NT2/D1 (cell line): Measurements from ENCODE around the gene ZNF888.
A peak's percentile ranks its signal among the peaks of the same experiment; 100 is the strongest.
"Not testable (repeated sequence)": the region's sequence is repeated elsewhere in the genome, so short reads cannot be mapped to it uniquely, and the experiment has no call there.

Experiments
- DNase-seq: peaks from one replicate; pipeline ENCODE4 v3.0.0-alpha.2; 2011; ENCODE audit warnings: low read depth, low spot score
- H3K27me3 ChIP-seq: 2 replicates; pipeline ENCODE4 v1.6.0; 2011; ENCODE audit warnings: mild to moderate bottlenecking; ENCODE audit not compliant: insufficient read length, insufficient read depth
- H3K36me3 ChIP-seq: 2 replicates; pipeline ENCODE4 v1.6.1; 2011; ENCODE audit warnings: mild to moderate bottlenecking, low read length, mixed read lengths; ENCODE audit not compliant: insufficient read depth, insufficient read length
- H3K4me1 ChIP-seq: 2 replicates; pipeline ENCODE4 v1.5.1; 2011; ENCODE audit not compliant: insufficient read depth, insufficient read length
- H3K4me3 ChIP-seq: 2 replicates; pipeline ENCODE4 v1.5.1; 2011; ENCODE audit warnings: low read depth; ENCODE audit not compliant: insufficient read length
- H3K9ac ChIP-seq: 2 replicates; pipeline ENCODE4 v1.6.0; 2011; ENCODE audit warnings: low read depth; ENCODE audit not compliant: insufficient read length
- H3K9me3 ChIP-seq: 2 replicates; pipeline ENCODE4 v1.5.1; 2011; ENCODE audit warnings: mild to moderate bottlenecking, low read length; ENCODE audit not compliant: insufficient read depth
- SUZ12 ChIP-seq: IDR thresholded peaks from 2 replicates; pipeline ENCODE4 v1.6.1; 2011; ENCODE audit not compliant: insufficient read length, insufficient read depth; ENCODE audit errors: extremely low read depth
- YY1 ChIP-seq: IDR thresholded peaks from 2 replicates; pipeline ENCODE4 v1.6.1; 2011; ENCODE audit not compliant: insufficient read length, insufficient read depth
- ZNF274 ChIP-seq: IDR thresholded peaks from 2 replicates; pipeline ENCODE4 v1.6.1; 2011; ENCODE audit warnings: mild to moderate bottlenecking, low read depth, low read length

The ZNF888 gene

GRCh38 chr19:52889076-52889475, 34.2 kb downstream of the ZNF888 start:
- Histone ChIP-seq H3K4me1 (no peaks in the 10 kb centered on the region), H3K27me3 (no peaks in the 10 kb centered on the region), H3K9ac (no peak overlapping the region), H3K4me3 (no peak overlapping the region), H3K36me3 (peaks cover 73% of the 10 kb centered on the region), H3K9me3 (peaks cover 8% of the 10 kb centered on the region; the same call in 1 of the 2 replicates)
- no peak for TF ChIP-seq ZNF274
- no peak for TF ChIP-seq YY1
- no peak for TF ChIP-seq SUZ12
- no peak for DNase-seq

GRCh38 chr19:52880895-52881389, 42.3 kb downstream of the ZNF888 start:
- peaks cover 70% of the 10 kb centered on the region for H3K36me3 ChIP-seq
- no peak overlapping the region for H3K4me3 ChIP-seq
- no peaks in the 10 kb centered on the region for H3K27me3 ChIP-seq
- H3K9me3 ChIP-seq, result peaks cover 56% of the 10 kb centered on the region
- TF ChIP-seq ZNF274, result peak; percentile 59; the same call in 1 of the 2 replicates
- no peak for TF ChIP-seq YY1
- DNase-seq, result no peak
- no peaks in the 10 kb centered on the region for H3K4me1 ChIP-seq
- no peak overlapping the region for H3K9ac ChIP-seq

GRCh38 chr19:52872996-52873395, 50.2 kb downstream of the ZNF888 start:
- H3K27me3 ChIP-seq, H3K9me3 ChIP-seq, H3K4me3 ChIP-seq, H3K36me3 ChIP-seq, H3K4me1 ChIP-seq, H3K9ac ChIP-seq, DNase-seq: not testable (repeated sequence)

- Histone ChIP-seq H3K36me3 (no peaks in the 10 kb centered on the region), H3K27me3 (no peaks in the 10 kb centered on the region), H3K4me3 (no peak overlapping the region), H3K9ac (no peak overlapping the region), H3K4me1 (no peaks in the 10 kb centered on the region), H3K9me3 (no peaks in the 10 kb centered on the region)
- no peak for DNase-seq
- TF ChIP-seq YY1 (no peak), ZNF274 (no peak), SUZ12 (no peak)
Measured at GRCh38 chr19:52871466-52871865, 51.8 kb downstream of the ZNF888 start.

DNA sequence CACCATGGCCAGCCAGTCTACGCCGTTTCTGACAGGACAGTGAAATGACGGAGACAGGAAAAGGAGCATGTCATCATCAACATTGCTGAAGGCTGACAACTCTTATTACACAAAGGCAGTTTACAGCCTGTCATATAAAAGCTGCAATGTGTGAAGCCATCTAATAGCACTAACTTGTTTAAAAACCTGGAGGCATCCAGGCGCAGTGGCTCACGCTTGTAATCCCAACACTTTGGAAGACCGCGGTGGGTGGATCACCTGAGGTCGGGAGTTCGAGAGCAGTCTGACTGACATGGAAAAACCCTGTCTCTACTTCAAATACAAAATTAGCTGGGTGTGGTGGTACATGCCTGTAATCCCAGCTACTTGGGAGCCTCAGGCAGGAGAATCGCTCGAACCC, 55.2 kb downstream of the ZNF888 start:
- not testable (repeated sequence) for H3K27me3 ChIP-seq, H3K36me3 ChIP-seq, H3K9me3 ChIP-seq, H3K4me1 ChIP-seq, DNase-seq, H3K4me3 ChIP-seq, H3K9ac ChIP-seq

DNA sequence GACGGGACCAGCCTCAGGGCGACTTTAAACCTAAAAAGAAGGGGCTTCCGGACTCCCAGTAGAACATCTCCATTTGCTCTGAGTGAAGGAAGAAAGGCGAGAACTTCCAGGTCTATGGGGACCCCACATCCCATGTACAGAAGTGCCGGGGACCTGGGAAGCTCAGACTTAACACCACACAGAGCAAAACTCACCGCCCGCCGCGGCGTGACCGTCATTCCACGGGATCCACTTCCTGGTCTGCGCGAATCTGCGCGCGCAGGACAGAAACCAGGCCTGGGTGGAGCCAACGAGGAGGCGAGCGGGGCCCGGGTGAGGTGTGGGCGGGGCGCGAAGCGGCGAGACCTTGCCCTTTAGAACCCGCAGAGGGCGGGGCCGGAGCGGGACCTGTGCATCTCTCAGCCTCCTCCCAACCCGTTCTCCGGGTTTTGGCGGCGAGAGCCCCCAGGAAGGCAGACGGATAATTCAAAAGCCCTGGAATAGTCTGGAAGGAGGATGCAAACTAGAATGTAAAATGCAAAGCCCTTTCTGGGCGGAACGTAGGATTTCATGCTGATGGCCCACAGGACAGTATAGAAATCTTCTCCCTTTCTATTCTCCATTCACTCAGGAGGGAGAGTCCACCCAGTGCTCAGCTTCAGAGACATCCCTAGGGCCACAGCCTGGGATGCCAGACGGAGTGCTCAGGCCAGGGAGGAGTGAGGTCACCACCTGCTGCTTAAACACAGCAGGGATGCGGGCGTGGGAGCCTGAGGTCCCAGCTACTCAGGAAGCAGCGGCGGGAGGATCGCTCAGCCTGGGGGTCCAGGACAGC, 65.6 kb downstream of the ZNF888 start, which contains the start of gene ZNF468:
ZNF468 (minus strand) TSS at position 242 of the 814 bp plus-strand sequence. CDS start 3,347 bp downstream, outside the sequence.
- not testable (repeated sequence) for H3K9me3 ChIP-seq, H3K27me3 ChIP-seq, DNase-seq, H3K4me1 ChIP-seq
- Histone ChIP-seq H3K4me3 (peak within 1 kb of the TSS; percentile 69), H3K9ac (peak within 1 kb of the TSS; percentile 66), H3K36me3 (peaks cover 15% of the 10 kb centered on the region)

GRCh38 chr19:52856540-52857377, 66.5 kb downstream of the ZNF888 start:
- H3K27me3 ChIP-seq, DNase-seq, H3K4me1 ChIP-seq, H3K9me3 ChIP-seq: not testable (repeated sequence)
- Histone ChIP-seq H3K9ac (peak overlapping the region; percentile 66), H3K36me3 (peaks cover 23% of the 10 kb centered on the region), H3K4me3 (peak overlapping the region; percentile 69)
